GM19351 (cell line): Measurements from ENCODE around the gene TRNT1.
A peak's percentile ranks its signal among the peaks of the same experiment; 100 is the strongest.

ENCODE experiments used
- ATAC-seq: cut with Tn5 transposase; IDR thresholded peaks from one replicate; pipeline ENCODE4 v1.9.1; 2021; ENCODE audit warnings: mild to moderate bottlenecking, moderate library complexity; ENCODE audit not compliant: unreplicated experiment

TRNT1 gene

DNA sequence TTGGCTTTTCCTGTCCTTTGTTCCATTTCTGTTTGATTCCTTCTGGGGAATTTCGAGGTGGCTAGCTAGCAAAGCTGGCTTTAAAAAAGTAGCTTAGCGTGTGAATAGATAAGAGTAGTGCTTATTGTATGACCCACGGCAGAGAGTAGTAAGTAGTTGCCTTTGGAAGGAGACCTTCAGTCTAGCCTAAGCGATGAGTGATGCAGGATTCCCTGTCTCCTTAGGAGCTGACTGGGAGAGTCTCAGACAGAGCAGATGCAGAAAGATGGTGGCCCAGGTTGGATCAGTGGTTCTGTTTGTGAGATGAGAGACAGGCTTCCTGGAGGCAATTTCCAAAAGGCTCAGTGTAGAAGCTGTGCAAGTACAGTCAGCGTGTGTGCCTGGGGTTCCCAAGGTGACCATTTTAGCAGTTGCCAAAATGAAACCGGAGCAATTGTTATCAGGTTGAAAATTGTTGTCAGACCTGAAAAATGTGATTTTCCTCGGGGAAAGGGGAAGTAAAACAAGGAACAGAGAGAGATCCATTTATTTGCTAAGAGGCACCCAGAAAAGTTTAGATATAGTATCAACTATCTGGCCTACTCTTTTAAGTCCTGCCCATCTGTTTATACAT lies 15.9 kb upstream of the TRNT1 start:
- no peak for ATAC-seq

DNA sequence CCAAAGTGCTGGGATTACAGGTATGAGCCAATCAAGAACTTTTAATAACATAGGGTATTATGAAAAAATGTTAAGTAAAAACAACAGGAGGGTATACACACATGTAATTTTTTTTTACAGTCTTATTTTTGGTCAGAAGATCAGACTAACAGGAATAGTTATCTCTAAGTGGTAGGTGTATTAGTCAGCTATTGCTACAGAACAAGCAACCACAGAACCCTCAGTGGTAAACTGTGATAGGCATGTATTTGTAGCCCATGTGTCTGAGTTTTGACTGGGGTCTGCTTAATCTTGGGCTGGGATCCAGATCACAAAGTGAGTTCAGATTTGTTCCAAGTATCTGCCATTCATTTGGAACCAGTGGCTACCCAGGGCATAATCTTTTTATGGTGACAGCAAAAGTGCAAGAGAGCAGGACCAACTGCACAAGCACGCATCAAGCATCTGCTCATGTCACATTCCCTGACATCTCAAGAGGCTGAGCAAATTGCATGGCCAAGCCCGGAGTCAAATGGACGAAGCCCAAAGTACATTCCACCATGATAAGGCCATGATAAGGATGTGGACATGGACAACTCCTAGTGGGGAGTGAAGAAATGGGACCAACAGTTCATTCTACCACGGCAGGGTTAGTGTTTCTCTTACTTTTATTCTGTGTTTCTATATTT lies 13.6 kb upstream of the TRNT1 start:
- no peak for ATAC-seq

DNA sequence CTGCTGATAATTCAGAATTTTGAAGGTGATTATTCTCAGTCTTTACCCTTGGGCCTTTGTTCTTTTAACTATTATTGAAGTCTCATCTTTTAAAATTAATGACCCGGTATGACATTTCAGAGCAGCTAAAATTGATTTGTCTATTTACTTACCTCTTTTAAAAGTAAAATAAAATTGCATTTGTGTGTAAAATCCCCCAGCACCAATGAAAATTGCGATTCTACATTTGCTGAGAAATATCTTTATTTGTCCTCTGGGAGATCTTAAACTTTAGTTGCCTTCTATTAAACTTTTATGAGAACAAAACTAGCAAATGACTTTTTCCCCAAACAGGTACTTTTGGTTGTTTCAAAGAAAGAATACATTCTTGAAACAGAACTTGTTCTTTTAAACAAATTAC lies 9.1 kb upstream of the TRNT1 start:
- no peak for ATAC-seq

- ATAC-seq = peak; percentile 40
Measured at GRCh38 chr3:3119393-3119851, 7.3 kb upstream of the TRNT1 start.

- no peak for ATAC-seq
Measured at GRCh38 chr3:3125977-3126376, 763 bp upstream of the TRNT1 start.

DNA sequence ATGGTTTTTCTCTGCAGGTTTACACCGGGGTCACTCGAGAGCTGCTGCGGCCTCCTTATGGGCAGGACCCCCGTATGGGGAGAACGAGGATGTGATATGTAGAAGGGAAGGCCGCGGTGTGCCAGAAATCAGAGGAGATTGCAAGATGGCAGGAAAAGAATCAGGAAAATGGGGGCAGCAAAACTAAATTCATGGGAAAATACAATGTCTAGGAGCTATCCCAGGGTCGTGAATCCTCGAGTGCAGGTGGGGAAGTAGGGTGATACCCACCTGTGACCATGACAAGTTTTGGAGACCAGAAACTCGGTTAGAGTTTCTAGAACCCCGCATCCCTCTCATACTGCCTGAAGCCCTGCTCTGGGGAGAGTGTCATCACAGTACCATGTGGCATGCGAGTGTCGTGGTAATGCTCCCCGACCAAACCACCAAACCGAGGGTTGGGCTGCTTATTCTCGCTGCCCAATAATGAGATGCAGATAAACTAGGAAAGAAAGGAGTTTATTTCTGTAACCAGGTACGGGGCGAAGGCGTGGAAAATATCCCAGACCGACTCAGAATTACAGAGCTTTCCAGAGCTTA lies 781 bp downstream of the TRNT1 start:
- peak; percentile 33 for ATAC-seq

DNA sequence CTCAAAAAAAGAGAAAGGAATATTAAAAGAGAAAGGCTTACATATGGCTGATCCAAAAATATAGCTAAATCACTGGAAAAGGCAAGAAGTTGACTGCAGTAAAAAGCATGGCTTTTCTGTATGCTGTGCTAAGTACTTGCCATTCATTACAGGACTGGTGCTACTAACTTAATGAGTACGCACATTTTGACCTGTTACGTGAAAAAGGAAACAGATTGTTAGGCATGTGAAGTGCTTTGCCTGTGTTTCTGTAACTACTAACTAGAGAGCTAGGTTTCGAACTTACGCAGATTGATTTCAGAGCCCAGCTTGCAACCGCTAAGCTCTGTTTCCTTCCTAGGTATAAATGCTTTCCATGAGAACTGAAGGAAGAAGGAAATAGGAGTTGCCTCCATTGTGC lies 2.8 kb downstream of the TRNT1 start:
- no peak for ATAC-seq

- no peak for ATAC-seq
Measured at GRCh38 chr3:3133500-3133899, 6.8 kb downstream of the TRNT1 start.

DNA sequence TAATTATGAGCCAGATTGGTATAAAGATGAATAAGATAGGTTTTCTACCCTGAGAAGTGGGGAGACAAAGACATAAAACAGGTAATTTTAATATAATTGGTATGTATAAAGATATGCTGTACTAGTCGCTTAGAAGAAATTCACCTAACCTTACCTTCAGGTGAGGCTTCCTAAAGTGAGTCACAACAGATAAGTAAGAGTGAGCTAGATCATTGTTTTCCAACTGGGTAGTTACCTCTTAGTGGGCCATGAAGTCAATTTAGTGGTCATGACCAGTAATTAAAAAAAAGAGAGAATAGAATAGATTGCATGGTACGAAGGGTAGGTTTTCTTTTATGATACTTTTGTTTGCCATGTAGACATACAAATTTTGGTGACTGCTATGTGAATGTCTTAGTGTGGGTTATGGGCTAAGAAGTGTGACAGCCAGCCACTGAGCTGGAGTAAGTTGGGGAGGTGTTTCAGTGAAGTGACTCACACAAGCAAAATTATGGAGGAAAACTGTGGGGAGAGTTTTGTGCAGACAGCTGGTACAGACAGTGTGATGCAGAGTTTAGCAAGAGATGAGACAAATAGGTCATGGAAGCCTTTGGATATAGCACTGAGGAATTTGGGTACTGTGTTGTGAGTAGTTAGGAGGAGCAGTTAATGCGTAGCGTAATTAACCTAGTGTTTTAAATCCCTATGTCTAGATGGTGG lies 8.2 kb downstream of the TRNT1 start:
- ATAC-seq = no peak

DNA sequence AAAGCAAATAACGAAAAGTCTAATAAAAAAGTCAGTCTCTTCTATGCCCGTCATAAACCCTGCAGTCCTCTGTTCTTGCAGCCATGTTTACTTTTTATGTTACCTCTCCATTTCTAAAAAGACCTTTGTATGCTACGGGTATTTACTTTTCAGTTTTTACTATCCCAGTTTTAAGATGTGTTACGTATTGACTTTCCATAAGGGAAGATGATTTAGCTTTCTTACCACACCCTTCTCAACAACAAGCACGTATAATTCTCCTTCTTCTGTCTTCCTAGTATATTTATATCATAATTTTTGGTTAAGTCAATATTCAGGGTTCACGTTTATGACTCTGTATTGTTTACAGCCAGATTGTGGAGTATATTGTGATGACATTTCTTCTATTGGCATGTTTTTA lies 10.8 kb downstream of the TRNT1 start:
- no peak for ATAC-seq

DNA sequence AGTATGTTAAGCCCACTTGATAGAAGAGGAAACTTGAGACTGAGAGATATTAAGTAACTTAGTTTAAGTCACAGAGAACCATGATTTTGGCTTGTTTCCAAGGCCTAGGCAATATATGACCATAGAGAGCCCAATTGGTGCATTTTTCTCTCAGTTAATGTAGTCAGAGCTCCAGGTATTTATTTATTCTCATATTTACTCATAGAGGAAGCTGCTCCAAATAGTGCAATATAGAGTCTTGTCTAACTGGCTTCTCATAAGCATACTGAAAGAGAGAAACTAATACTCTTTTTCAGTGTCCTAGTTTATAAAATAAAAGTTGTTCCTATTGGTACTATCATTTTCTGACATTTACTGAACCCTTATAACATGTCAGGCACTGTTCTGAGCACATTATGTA lies 15.2 kb downstream of the TRNT1 start:
- no peak for ATAC-seq

GRCh38 chr3:3145831-3146230 lies 19.1 kb downstream of the TRNT1 start:
- no peak for ATAC-seq

- no peak for ATAC-seq
Measured at GRCh38 chr3:3149560-3149959, 22.8 kb downstream of the TRNT1 start.

GRCh38 chr3:3151513-3151912 lies 24.8 kb downstream of the TRNT1 start:
- no peak for ATAC-seq

- no peak for ATAC-seq
Measured at GRCh38 chr3:3154879-3155610, 28.3 kb downstream of the TRNT1 start.

DNA sequence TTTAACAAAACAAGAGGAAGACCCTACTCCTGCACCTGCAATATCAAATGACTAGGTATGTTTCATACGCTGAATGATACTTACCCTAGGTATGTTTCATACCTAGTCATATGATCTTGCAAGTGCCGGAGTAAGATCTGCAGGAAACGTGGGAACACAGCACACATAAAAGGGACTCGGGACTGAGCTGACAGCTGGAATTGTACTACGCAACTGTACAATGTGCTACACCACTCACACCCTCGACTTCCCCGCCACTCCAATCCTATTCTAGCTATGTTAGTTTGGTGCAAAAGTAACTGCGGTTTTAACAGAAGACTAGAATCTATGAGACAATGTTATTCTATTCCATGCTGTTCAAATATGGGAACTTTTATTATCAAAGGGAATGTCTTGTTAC lies 30.7 kb downstream of the TRNT1 start:
- no peak for ATAC-seq

DNA sequence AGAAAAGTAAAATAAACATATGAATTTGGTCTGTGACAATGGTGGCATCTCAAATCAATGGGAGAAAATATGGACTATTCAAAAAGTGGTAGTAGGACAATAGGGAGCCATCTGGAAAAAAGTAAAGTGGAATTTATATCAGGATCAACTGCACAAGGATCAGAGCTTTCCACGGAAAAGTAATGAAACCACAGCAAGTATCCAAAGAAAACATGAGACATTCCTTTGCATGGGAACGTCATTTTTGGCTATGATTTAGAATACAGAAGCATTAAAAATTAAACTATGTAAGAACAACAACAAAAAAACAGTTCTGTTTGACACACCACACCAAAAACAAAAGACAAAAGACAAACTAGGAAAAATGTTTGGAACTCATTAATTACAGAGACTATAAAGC lies 34.1 kb downstream of the TRNT1 start:
- no peak for ATAC-seq

DNA sequence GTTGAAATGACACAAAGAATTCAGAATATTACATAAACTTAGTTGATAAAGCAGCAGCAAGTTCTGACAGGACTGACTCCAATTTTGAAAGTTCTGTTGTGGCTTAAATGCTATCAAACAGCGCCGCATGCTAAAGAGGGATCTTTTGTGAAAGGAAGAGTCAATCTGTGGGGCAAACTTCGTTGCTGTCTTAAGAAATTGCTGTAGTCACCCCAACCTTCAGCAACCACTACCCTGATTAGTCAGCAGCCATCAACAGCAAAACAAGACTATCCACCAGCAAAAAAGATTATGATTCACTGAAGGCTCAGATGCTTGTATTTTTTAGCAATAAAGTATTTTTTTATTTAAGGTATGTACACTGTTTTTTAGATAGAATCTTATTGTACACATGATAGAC lies 38.5 kb downstream of the TRNT1 start:
- no peak for ATAC-seq

- ATAC-seq = no peak
Measured at GRCh38 chr3:3165650-3166049, 38.9 kb downstream of the TRNT1 start.

GRCh38 chr3:3170998-3171397 lies 44.3 kb downstream of the TRNT1 start:
- peak; percentile 50 for ATAC-seq

GRCh38 chr3:3172627-3173026 lies 45.9 kb downstream of the TRNT1 start:
- no peak for ATAC-seq
